ENCODE data around the gene TMEM43.

TMEM43 gene

GRCh38 chr3:14178247-14179113, 53.6 kb downstream of the TMEM43 start, which contains the start of the genes LSM3 and XPC:
TSS of gene LSM3 (plus strand) at chr3:14178817. CDS start at chr3:14178861, 44 bp downstream.
TSS of gene XPC (minus strand) at chr3:14178601. CDS start at chr3:14178568, 33 bp downstream.
- DNase-seq (ENCODE audit: low read depth), result peak; percentile 94

DNA sequence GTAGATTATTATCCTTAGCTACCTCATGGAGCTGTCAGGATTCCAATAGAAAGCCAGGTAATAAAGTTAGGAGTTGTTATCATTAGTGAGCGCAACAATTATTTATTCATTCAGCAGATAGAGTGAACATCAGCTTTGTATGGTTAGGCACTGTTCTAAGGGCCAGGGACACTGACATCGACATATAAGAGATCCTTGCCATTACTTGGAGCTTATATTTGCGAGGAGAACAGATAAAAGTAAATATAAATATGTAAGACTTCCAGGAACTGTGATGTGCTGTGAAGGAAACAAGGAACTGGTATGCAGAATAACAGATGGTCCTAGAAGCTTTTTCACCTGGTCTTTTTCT, 54.2 kb downstream of the TMEM43 start:
- DNase-seq (ENCODE audit: low read depth), result no peak

DNA sequence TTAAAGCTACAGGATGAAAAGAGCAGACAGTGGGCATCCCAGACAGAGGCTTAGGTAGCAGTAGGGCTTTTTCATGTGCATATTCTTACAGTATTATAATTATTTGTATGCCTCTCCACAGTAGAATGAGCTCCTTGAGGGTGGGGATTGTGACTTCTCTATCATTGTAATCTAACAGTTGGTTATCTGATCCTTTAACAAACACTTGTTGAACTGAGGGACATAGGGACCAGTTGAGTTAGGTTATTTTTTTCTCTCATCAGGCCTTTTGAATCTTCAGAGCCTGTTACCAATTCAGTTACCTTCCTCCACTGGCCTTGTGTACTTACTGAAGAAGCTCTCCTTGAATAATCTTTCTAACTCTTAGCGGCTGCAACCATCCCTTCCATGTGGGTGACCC, 54.9 kb downstream of the TMEM43 start:
- DNase-seq (ENCODE audit: low read depth), result no peak

- no peak for DNase-seq (ENCODE audit: low read depth)
These were observed 56.4 kb downstream of the TMEM43 start for GRCh38 chr3:14181253-14181652.

- no peak for DNase-seq (ENCODE audit: low read depth)
These were observed 58.2 kb downstream of the TMEM43 start for GRCh38 chr3:14183015-14183577.

DNA sequence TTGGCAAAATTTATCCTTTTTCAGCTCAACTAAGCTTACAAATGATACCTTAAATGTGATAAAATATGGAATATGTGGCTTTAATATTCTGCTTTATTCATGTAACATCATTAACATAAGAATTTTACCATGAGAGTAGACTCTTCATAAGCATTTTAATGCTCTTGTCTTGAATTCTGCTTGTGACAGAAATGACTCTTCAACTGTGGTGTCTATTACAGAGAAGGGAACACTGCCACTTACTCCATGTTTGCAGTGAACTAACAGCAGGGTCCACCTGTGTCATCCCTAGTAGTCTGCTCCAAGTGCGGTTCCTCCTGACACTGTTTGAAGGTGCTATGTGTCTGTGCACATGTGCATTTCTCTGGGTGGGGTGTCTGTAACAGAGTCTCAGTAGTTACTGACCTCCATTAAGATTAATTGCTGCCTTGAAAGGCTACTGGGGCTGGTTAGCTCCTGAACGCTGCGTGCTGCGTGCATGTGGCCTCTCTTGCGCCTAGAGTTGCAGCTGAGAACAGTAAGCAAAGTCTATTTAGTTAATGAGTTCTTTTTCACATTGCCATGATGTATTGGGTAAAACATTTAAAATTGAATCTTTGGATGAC, 62.1 kb downstream of the TMEM43 start:
- no peak for DNase-seq (ENCODE audit: low read depth)

GRCh38 chr3:14188041-14188754, 63.3 kb downstream of the TMEM43 start:
- DNase-seq (ENCODE audit: low read depth), result no peak
